Lower leg skin (tissue), 3 donors: Measurements from ENCODE around the gene JPT2.

ENCODE experiments used
- CTCF ChIP-seq, 3 donors: fragments of 450-650 bp; IDR thresholded peaks; one replicate each; pipeline ENCODE4 v1.5.1; 2016; ENCODE audit warnings: antibody characterized with exemption in 3 of 3, mild to moderate bottlenecking in 3 of 3, moderate library complexity in 2 of 3
- POLR2A ChIP-seq, 2 donors: fragments of 450-650 bp; IDR thresholded peaks; one replicate each; pipeline ENCODE4 v1.6.1; 2016 to 2017; ENCODE audit warnings: antibody characterized with exemption in 2 of 2, mild to moderate bottlenecking in 1 of 2, moderate library complexity in 1 of 2

DNA sequence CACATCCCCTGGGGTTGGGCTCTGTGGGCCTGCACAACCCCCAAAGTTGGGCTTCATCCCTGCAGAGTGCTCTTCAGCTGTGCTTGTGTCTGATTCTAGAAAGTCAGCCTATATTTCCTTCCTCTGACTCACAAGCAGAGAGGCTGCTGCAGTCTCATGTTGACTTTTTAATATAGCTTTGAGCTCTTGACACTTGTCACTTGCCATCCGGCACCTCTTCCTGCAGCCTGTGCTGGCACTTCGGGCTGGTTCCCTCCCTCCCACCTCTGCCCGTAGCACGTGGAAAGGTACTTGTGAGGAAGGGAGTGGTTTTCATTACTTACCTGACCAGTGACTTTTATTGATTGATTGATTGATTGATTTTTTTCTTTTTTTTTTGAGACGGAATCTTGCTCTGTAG lies 19.0 kb upstream of the JPT2 start:
- TF ChIP-seq CTCF (IDR thresholded peaks at IDR 0.05) (no peak), POLR2A (IDR thresholded peaks at IDR 0.05) (no peak)
